GM12878 (cell line): ENCODE results near the gene SPATA16. TPM values are rescaled to one million over a fixed set of nuclear protein-coding genes. Genes with fewer than 3 reads are reported as not detected.

Source experiments
- ATAC-seq: fragments of 200-7000 bp; cut with Tn5 transposase; 3 replicates; pipeline ENCODE4 v1.9.1; 2020; ENCODE audit warnings: mild to moderate bottlenecking, moderate library complexity
- BruUV-seq: library from RNA; stranded (reverse); fragments of 400-500 nt; replicated peaks from 2 replicates; lab custom pipeline; 2021; lab: Mats Ljungman, UMichigan
- CTCF ChIA-PET: fragments of 300-600 bp; sonication (Branson Sonifier 250); formaldehyde crosslinking; extraction: SDS; loops from one replicate; lab custom pipeline; 2021; ENCODE audit warnings: inconsistent platforms; lab: Yijun Ruan, JAX
- POLR2A ChIA-PET: fragments of 350-600 bp; formaldehyde crosslinking; extraction: SDS; loops from one replicate; lab custom pipeline; 2021; ENCODE audit warnings: inconsistent platforms; lab: Charles Lee
- RAD21 ChIA-PET: fragments of 300-600 bp; sonication (Branson Sonifier 250); formaldehyde crosslinking; loops from one replicate; lab custom pipeline; 2023; ENCODE audit warnings: antibody characterized with exemption; ENCODE audit not compliant: unreplicated experiment; lab: Charles Lee
- SMC1A ChIA-PET: fragments of 300-600 bp; sonication (Branson Sonifier 250); formaldehyde crosslinking; loops from one replicate; lab custom pipeline; 2023; ENCODE audit not compliant: unreplicated experiment, uncharacterized antibody; lab: Charles Lee
- DNase-seq: peaks from one replicate; pipeline ENCODE4 v3.0.0-alpha.2; 2011; ENCODE audit warnings: low read depth, low spot score
- FAIRE-seq: peaks from 3 replicates; lab custom pipeline; 2011; peaks lifted over from hg19 to GRCh38; lab: Jason Lieb, UNC
- H2AFZ ChIP-seq: 2 replicates; pipeline ENCODE4 v1.6.0; 2011; ENCODE audit warnings: low read depth, low read length, control low read depth; ENCODE audit not compliant: control insufficient read depth
- H3K27ac ChIP-seq: 2 replicates; pipeline ENCODE4 v1.5.1; 2011; ENCODE audit warnings: control low read depth; ENCODE audit not compliant: control insufficient read depth, insufficient read depth
- H3K27me3 ChIP-seq, 2 experiments: replicated peaks in 1 of 2; 2 replicates each; pipeline versions ENCODE4 v1.6.0 to v1.6.1; 2011; ENCODE audit warnings: low read length in 1 of 2; ENCODE audit not compliant: control insufficient read depth in 2 of 2, insufficient read depth in 2 of 2
- H3K36me3 ChIP-seq, 2 experiments: 2 replicates each; pipeline ENCODE4 v1.5.1; 2011; ENCODE audit warnings: low read length in 1 of 2; ENCODE audit not compliant: control insufficient read depth in 2 of 2, insufficient read depth in 2 of 2
- H3K4me1 ChIP-seq: 2 replicates; pipeline ENCODE4 v1.6.1; 2011; ENCODE audit warnings: mild to moderate bottlenecking, low read length, moderate library complexity, mixed read lengths; ENCODE audit not compliant: control insufficient read depth, insufficient read depth
- H3K4me2 ChIP-seq: 2 replicates; pipeline ENCODE4 v1.6.0; 2011; ENCODE audit warnings: control low read depth; ENCODE audit not compliant: control insufficient read depth, insufficient read depth
- H3K4me3 ChIP-seq: fragments of 200-600 bp; sonication (generic); 2 replicates; pipeline ENCODE4 v1.5.1; 2016
- H3K79me2 ChIP-seq: 2 replicates; pipeline ENCODE4 v1.6.0; 2011; ENCODE audit warnings: low read length; ENCODE audit not compliant: control insufficient read depth, insufficient read depth
- H3K9ac ChIP-seq: 2 replicates; pipeline ENCODE4 v1.8.0; 2011; ENCODE audit warnings: low read length, control low read depth, mixed read lengths; ENCODE audit not compliant: control insufficient read depth, insufficient read depth
- H3K9me3 ChIP-seq: replicated peaks from 3 replicates; pipeline ENCODE4 v1.5.1; 2011; ENCODE audit warnings: mild to moderate bottlenecking, low read length; ENCODE audit not compliant: control insufficient read depth, insufficient read depth
- H4K20me1 ChIP-seq: 2 replicates; pipeline ENCODE4 v1.6.0; 2011; ENCODE audit not compliant: control insufficient read depth, insufficient read depth
- BRCA1 ChIP-seq: IDR thresholded peaks from 2 replicates; pipeline ENCODE4 v1.6.1; 2011; ENCODE audit warnings: low read depth, low read length, improper control_type of control experiment
- CBFB ChIP-seq: IDR thresholded peaks from 2 replicates; pipeline ENCODE4 v1.6.1; 2016; ENCODE audit warnings: antibody characterized with exemption, low read depth
- ETV6 ChIP-seq, 2 experiments: fragments of 450-650 bp in 1 of 2; IDR thresholded peaks in 1 of 2; conservative IDR thresholded peaks in 1 of 2; 2 replicates each; pipeline ENCODE4 v1.6.1; 2014; ENCODE audit warnings: antibody characterized with exemption in 1 of 2, borderline replicate concordance in 1 of 2, low read depth in 1 of 2, mild to moderate bottlenecking in 1 of 2, moderate library complexity in 1 of 2
- HDAC2 ChIP-seq: fragments of 200-600 bp; sonication (generic); IDR thresholded peaks from 2 replicates; pipeline ENCODE4 v1.6.1; 2017
- JUNB ChIP-seq: IDR thresholded peaks from 2 replicates; pipeline ENCODE4 v1.6.1; 2016; ENCODE audit warnings: antibody characterized with exemption, mild to moderate bottlenecking
- MYC ChIP-seq: IDR thresholded peaks from 2 replicates; pipeline ENCODE4 v1.6.1; 2011; ENCODE audit warnings: mild to moderate bottlenecking, low read length, moderate library complexity, inconsistent platforms; ENCODE audit not compliant: insufficient read depth, insufficient replicate concordance, insufficient read length, severe bottlenecking
- NBN ChIP-seq: fragments of 450-650 bp; IDR thresholded peaks from 2 replicates; pipeline ENCODE4 v1.6.1; 2016
- NFYA ChIP-seq: IDR thresholded peaks from 2 replicates; pipeline ENCODE4 v1.6.1; 2011; ENCODE audit warnings: low read depth, mild to moderate bottlenecking, low read length, improper control_type of control experiment, borderline replicate concordance
- TCF12 ChIP-seq: IDR thresholded peaks from 2 replicates; pipeline ENCODE4 v1.6.1; 2011; ENCODE audit warnings: low read depth, mild to moderate bottlenecking, low read length
- ZZZ3 ChIP-seq: IDR thresholded peaks from 2 replicates; pipeline ENCODE4 v1.6.1; 2011; ENCODE audit warnings: low read depth; ENCODE audit not compliant: control insufficient read depth, insufficient read length
- WGBS: methylation state at CpG from one replicate; pipeline ENCODE4 v1.1.6; 2016; ENCODE audit warnings: low lambda C conversion rate; ENCODE audit not compliant: insufficient replicate concordance, insufficient coverage; ENCODE audit errors: missing lambda C conversion rate; 5-methylcytosine and 5-hydroxymethylcytosine counted together
- in situ Hi-C: fragments of 300-500 bp; cut with MboI; formaldehyde crosslinking; loops from 9 replicates; pipeline ENCODE4 v1.14.3; 2018; ENCODE audit warnings: mixed read lengths
- intact Hi-C: fragments of 100-400 bp; cut with micrococcal nuclease; formaldehyde crosslinking; loops from one replicate; pipeline ENCODE4 v1.14.2; 2022; ENCODE audit not compliant: unreplicated experiment
- polyA plus RNA-seq, 11 experiments: library from polyadenylated mRNA; depleted of rRNA in 4 of 11; unstranded in 6 of 11; stranded (reverse) in 5 of 11; fragments of >200 nt; fragmentation: Nextera tagmentation in 4 of 11; fragmentation: Illumina TruSeq in 1 of 11; extraction: Ambion mirVana in 4 of 11; extraction: Trizol in 1 of 11; gene quantifications; 1 replicate in 1 of 11; 2 replicates in 10 of 11; pipeline versions ENCODE4 v1.2.1 to v1.2.3, GENCODE V29; 2011 to 2016; ENCODE audit warnings: inconsistent platforms in 2 of 11, missing spikeins in 2 of 11, low read depth in 1 of 11
- total RNA-seq, 4 experiments: library from RNA; depleted of rRNA in 3 of 4; stranded (reverse); fragments of >200 nt in 3 of 4; fragmentation: Illumina TruSeq in 1 of 4; extraction: Trizol in 1 of 4; gene quantifications; 2 replicates each; pipeline versions ENCODE4 v1.2.1 to v1.2.3, GENCODE V29; 2013 to 2021

The SPATA16 gene
- total and polyA plus RNA-seq, 10 of the 15 experiments (the other 5 are each of a cell fraction or from before 2014, with no cell fraction given) = 0.04 TPM; not detected in 9

GRCh38 chr3:172918165-172918564 is 222.9 kb downstream of the SPATA16 start:
- no peaks in the 10 kb centered on the region; a peak in 1 of 4 replicates for H3K27me3 ChIP-seq
- 0% methylated on average over 3 of the region's 3 CpGs for WGBS
- H2AFZ ChIP-seq = no peak overlapping the region
- DNase-seq (no peak), ATAC-seq (no peak), FAIRE-seq (no peak)
- no peaks in the 10 kb centered on the region for H3K4me1 ChIP-seq
- intact Hi-C loops = no loop called here
- H3K79me2 ChIP-seq = no peaks in the 10 kb centered on the region
- no peaks in the 10 kb centered on the region for H3K36me3 ChIP-seq
- no peaks in the 10 kb centered on the region for H3K9me3 ChIP-seq
- no TSS peak for BruUV-seq
- POLR2A ChIA-PET = no interaction called here
- CTCF ChIA-PET = interaction anchor here (0.5 kb wide), 1 partner anchor 75 kb away, joined by 5 read pairs; no protein-coding TSS in a partner anchor
- SMC1A ChIA-PET = no interaction called here
- in situ Hi-C loops = no loop called here
- no peak overlapping the region for H3K4me3 ChIP-seq
- no peak overlapping the region for H3K4me2 ChIP-seq
- no peak overlapping the region for H3K9ac ChIP-seq
- TF ChIP-seq MYC = no peak
- TF ChIP-seq TCF12 = no peak
- no peak for TF ChIP-seq NFYA
- no peak for TF ChIP-seq CBFB
- H4K20me1 ChIP-seq = no peaks in the 10 kb centered on the region
- RAD21 ChIA-PET = no interaction called here
- H3K27ac ChIP-seq = no peak overlapping the region

- in situ Hi-C loops = no loop called here
- no peak for ATAC-seq
- RAD21 ChIA-PET = no interaction called here
- TF ChIP-seq HDAC2 = no peak
- no peak for TF ChIP-seq BRCA1
- TF ChIP-seq ZZZ3 = no peak
- no peak for TF ChIP-seq ETV6 (conservative IDR thresholded peaks at IDR 0.05 in 1 of 2, IDR thresholded peaks at IDR 0.05 in 1 of 2; ENCODE audit: borderline replicate concordance in 1 of 2, low read depth in 1 of 2)
- no peak for TF ChIP-seq JUNB
- no peak for TF ChIP-seq NBN
- Histone ChIP-seq H4K20me1 (no peaks in the 10 kb centered on the region), H3K79me2 (no peaks in the 10 kb centered on the region), H3K9me3 (no peaks in the 10 kb centered on the region), H3K4me2 (no peak overlapping the region), H3K27me3 (no peaks in the 10 kb centered on the region; a peak in 1 of 4 replicates), H3K4me3 (no peak overlapping the region), H3K4me1 (no peaks in the 10 kb centered on the region), H2AFZ (no peak overlapping the region), H3K36me3 (no peaks in the 10 kb centered on the region), H3K27ac (no peak overlapping the region), H3K9ac (no peak overlapping the region)
- no peak for DNase-seq
- SMC1A ChIA-PET = interaction anchor here (1.3 kb wide), 1 partner anchor 13 kb away, joined by 4 read pairs; no protein-coding TSS in a partner anchor
- FAIRE-seq = no peak
- intact Hi-C loops = no loop called here
- CTCF ChIA-PET = no interaction called here
- 5% methylated on average over 1 of the region's 1 CpG for WGBS
- no TSS peak for BruUV-seq
- POLR2A ChIA-PET = no interaction called here
Measured at GRCh38 chr3:172915911-172916514, 225.0 kb downstream of the SPATA16 start.
